Measurements from ENCODE around the gene KIF5C. TPM values are rescaled to one million over a fixed set of nuclear protein-coding genes. Genes with fewer than 3 reads are reported as not detected.

KIF5C gene
- polyA plus RNA-seq, 1 donor (not counting 4 experiments of a cell fraction or from before 2014, with no cell fraction given), result 0.03 TPM

- DNase-seq (ENCODE audit: low read depth, low spot score) (no peak), FAIRE-seq (no peak)
- Histone ChIP-seq H3K79me2 (ENCODE audit: control insufficient read depth, insufficient read depth, low read length) (no peaks in the 10 kb centered on the region), H3K9ac (ENCODE audit: control insufficient read depth, extremely low read depth, insufficient read depth, low read length) (no peak overlapping the region), H3K4me3 (ENCODE audit: control insufficient read depth in 2 of 3, extremely low read depth in 1 of 3, insufficient read depth in 2 of 3, low read depth in 1 of 3, low read length in 3 of 3) (no peak overlapping the region), H3K36me3 (ENCODE audit: control insufficient read depth in 2 of 2, extremely low read depth in 1 of 2, insufficient read depth in 2 of 2, low read length in 2 of 2) (no peaks in the 10 kb centered on the region), H4K20me1 (ENCODE audit: control insufficient read depth, extremely low read depth, insufficient read depth, low read length) (no peaks in the 10 kb centered on the region), H2AFZ (ENCODE audit: control insufficient read depth, low read length) (no peak overlapping the region), H3K9me1 (ENCODE audit: control insufficient read depth, extremely low read depth, insufficient read depth, low read length) (no peaks in the 10 kb centered on the region), H3K4me1 (ENCODE audit: control insufficient read depth, extremely low read depth, insufficient read depth, low read length) (no peaks in the 10 kb centered on the region), H3K4me2 (ENCODE audit: control insufficient read depth, extremely low read depth, insufficient read depth, low read depth, low read length) (no peak overlapping the region), H3K27ac (ENCODE audit: control insufficient read depth, insufficient read depth, low read length) (no peak overlapping the region), H3K27me3 (ENCODE audit: control insufficient read depth, extremely low read depth, insufficient read depth, low read length) (peaks cover 42% of the 10 kb centered on the region), H3K9me3 (ENCODE audit: control insufficient read depth, low read depth, low read length) (peaks cover 3% of the 10 kb centered on the region)
- dilution Hi-C loops (cut with MboI; ENCODE audit: extremely low pct_ligation_motif_present, low sequenced_read_pairs), result no loop called here
- no peak for TF ChIP-seq CTCF (optimal IDR thresholded peaks at IDR 0.05 in 1 of 3, IDR thresholded peaks at IDR 0.05 in 1 of 3, conservative IDR thresholded peaks at IDR 0.05 in 1 of 3; ENCODE audit: extremely low read depth in 1 of 3, insufficient read depth in 2 of 3, low read length in 3 of 3)
- TF ChIP-seq EZH2 (IDR thresholded peaks at IDR 0.05; ENCODE audit: low read length), result no peak
Observed at GRCh38 chr2:148882051-148882450, 7.0 kb downstream of the KIF5C start.

- Histone ChIP-seq H3K4me3 (ENCODE audit: control insufficient read depth in 2 of 3, extremely low read depth in 1 of 3, insufficient read depth in 2 of 3, low read depth in 1 of 3, low read length in 3 of 3) (no peak overlapping the region), H3K27me3 (ENCODE audit: control insufficient read depth, extremely low read depth, insufficient read depth, low read length) (peaks cover 44% of the 10 kb centered on the region), H3K9ac (ENCODE audit: control insufficient read depth, extremely low read depth, insufficient read depth, low read length) (no peak overlapping the region), H4K20me1 (ENCODE audit: control insufficient read depth, extremely low read depth, insufficient read depth, low read length) (no peaks in the 10 kb centered on the region), H3K36me3 (ENCODE audit: control insufficient read depth in 2 of 2, extremely low read depth in 1 of 2, insufficient read depth in 2 of 2, low read length in 2 of 2) (no peaks in the 10 kb centered on the region), H2AFZ (ENCODE audit: control insufficient read depth, low read length) (no peak overlapping the region), H3K4me2 (ENCODE audit: control insufficient read depth, extremely low read depth, insufficient read depth, low read depth, low read length) (no peak overlapping the region), H3K27ac (ENCODE audit: control insufficient read depth, insufficient read depth, low read length) (no peak overlapping the region), H3K4me1 (ENCODE audit: control insufficient read depth, extremely low read depth, insufficient read depth, low read length) (no peaks in the 10 kb centered on the region), H3K79me2 (ENCODE audit: control insufficient read depth, insufficient read depth, low read length) (no peaks in the 10 kb centered on the region), H3K9me1 (ENCODE audit: control insufficient read depth, extremely low read depth, insufficient read depth, low read length) (no peaks in the 10 kb centered on the region), H3K9me3 (ENCODE audit: control insufficient read depth, low read depth, low read length) (peaks cover 3% of the 10 kb centered on the region)
- FAIRE-seq (no peak), DNase-seq (ENCODE audit: low read depth, low spot score) (no peak)
- TF ChIP-seq EZH2 (IDR thresholded peaks at IDR 0.05; ENCODE audit: low read length), result no peak
- no peak for TF ChIP-seq CTCF (optimal IDR thresholded peaks at IDR 0.05 in 1 of 3, IDR thresholded peaks at IDR 0.05 in 1 of 3, conservative IDR thresholded peaks at IDR 0.05 in 1 of 3; ENCODE audit: extremely low read depth in 1 of 3, insufficient read depth in 2 of 3, low read length in 3 of 3)
- dilution Hi-C loops (cut with MboI; ENCODE audit: extremely low pct_ligation_motif_present, low sequenced_read_pairs), result no loop called here
Observed at GRCh38 chr2:148885209-148885608, 10.2 kb downstream of the KIF5C start.
